ENCODE measurements around the gene ZNF134. TPM values are rescaled to one million over a fixed set of nuclear protein-coding genes. Genes with fewer than 3 reads are reported as not detected.

ZNF134 gene
- total RNA-seq, 1 donor from 2014 or later: 40.6 TPM

- Histone ChIP-seq H3K27me3 (ENCODE audit: control insufficient read depth, insufficient read depth, low read length) (no peaks in the 10 kb centered on the region), H3K4me3 (ENCODE audit: low read depth, low read length) (peak within 1 kb of the TSS; percentile 90), H3K36me3 (ENCODE audit: control insufficient read depth, insufficient read depth, low read length) (peaks cover 2% of the 10 kb centered on the region)
- peak; percentile 94 for DNase-seq (ENCODE audit: low read depth)
- TF ChIP-seq CTCF (IDR thresholded peaks at IDR 0.05; ENCODE audit: insufficient read depth, low read length, poor library complexity, severe bottlenecking): peak; percentile 22
Measured at GRCh38 chr19:57578487-57579205, 35.4 kb upstream of the ZNF134 start, which contains the start of gene ZNF416. TSS of gene ZNF416 (minus strand) at chr19:57578911. CDS start at chr19:57578704, 207 bp downstream.

- DNase-seq (ENCODE audit: low read depth): no peak
- no peak overlapping the region for H3K4me3 ChIP-seq (ENCODE audit: low read depth, low read length)
- H3K36me3 ChIP-seq (ENCODE audit: control insufficient read depth, insufficient read depth, low read length): no peaks in the 10 kb centered on the region
- no peak for TF ChIP-seq CTCF (IDR thresholded peaks at IDR 0.05; ENCODE audit: insufficient read depth, low read length, poor library complexity, severe bottlenecking)
- H3K27me3 ChIP-seq (ENCODE audit: control insufficient read depth, insufficient read depth, low read length): no peaks in the 10 kb centered on the region
Measured at GRCh38 chr19:57583104-57583520, 30.9 kb upstream of the ZNF134 start.

- Histone ChIP-seq H3K36me3 (ENCODE audit: control insufficient read depth, insufficient read depth, low read length) (no peaks in the 10 kb centered on the region), H3K4me3 (ENCODE audit: low read depth, low read length) (peak within 1 kb of the TSS; percentile 68), H3K27me3 (ENCODE audit: control insufficient read depth, insufficient read depth, low read length) (no peaks in the 10 kb centered on the region)
- DNase-seq (ENCODE audit: low read depth): peak; percentile 74
- TF ChIP-seq CTCF (IDR thresholded peaks at IDR 0.05; ENCODE audit: insufficient read depth, low read length, poor library complexity, severe bottlenecking): peak; percentile 7
Measured at GRCh38 chr19:57583521-57584416, 30.3 kb upstream of the ZNF134 start, which contains the start of gene ZIK1. TSS of gene ZIK1 (plus strand) at chr19:57584145. CDS start at chr19:57584357, 212 bp downstream.

- Histone ChIP-seq H3K4me3 (ENCODE audit: low read depth, low read length) (no peak overlapping the region), H3K27me3 (ENCODE audit: control insufficient read depth, insufficient read depth, low read length) (no peaks in the 10 kb centered on the region), H3K36me3 (ENCODE audit: control insufficient read depth, insufficient read depth, low read length) (peaks cover 5% of the 10 kb centered on the region)
- no peak for TF ChIP-seq CTCF (IDR thresholded peaks at IDR 0.05; ENCODE audit: insufficient read depth, low read length, poor library complexity, severe bottlenecking)
- no peak for DNase-seq (ENCODE audit: low read depth)
Measured at GRCh38 chr19:57587529-57587928, 26.5 kb upstream of the ZNF134 start.

DNA sequence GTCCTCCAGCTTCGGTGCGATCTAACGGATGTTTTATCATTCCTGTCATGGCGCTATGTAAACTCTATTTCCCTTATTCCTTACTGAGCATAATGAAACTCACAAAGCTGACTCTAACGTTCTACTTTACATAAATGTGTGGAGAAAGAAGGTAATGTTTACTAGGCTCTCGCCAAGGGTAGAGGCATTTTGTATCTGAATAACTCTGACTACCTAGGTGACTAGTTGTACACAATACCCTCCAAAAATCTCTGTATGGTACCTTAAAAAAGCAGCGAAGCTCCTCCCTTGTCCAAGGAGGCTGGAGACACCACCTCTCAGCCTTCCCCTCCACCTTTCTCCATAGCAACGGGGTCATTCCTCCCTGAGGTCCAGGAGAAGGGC is 14.7 kb upstream of the ZNF134 start:
- Histone ChIP-seq H3K36me3 (ENCODE audit: control insufficient read depth, insufficient read depth, low read length) (no peaks in the 10 kb centered on the region), H3K4me3 (ENCODE audit: low read depth, low read length) (peak overlapping the region; percentile 69), H3K27me3 (ENCODE audit: control insufficient read depth, insufficient read depth, low read length) (no peaks in the 10 kb centered on the region)
- no peak for DNase-seq (ENCODE audit: low read depth)
- no peak for TF ChIP-seq CTCF (IDR thresholded peaks at IDR 0.05; ENCODE audit: insufficient read depth, low read length, poor library complexity, severe bottlenecking)
